K562 (cell line): ENCODE results near the gene HRCT1. TPM values are rescaled to one million over a fixed set of nuclear protein-coding genes. Genes with fewer than 3 reads are reported as not detected.
A peak's percentile ranks its signal among the peaks of the same experiment; 100 is the strongest.

Experiments
- ATAC-seq: fragments of 200-7000 bp; cut with Tn5 transposase; 3 replicates; pipeline ENCODE4 v1.9.1; 2020; ENCODE audit warnings: moderate library complexity
- BruUV-seq: library from RNA; stranded (reverse); fragments of 400-500 nt; replicated peaks from 2 replicates; lab custom pipeline; 2021; lab: Mats Ljungman, UMichigan
- CTCF ChIA-PET: fragments of 300-600 bp; formaldehyde crosslinking; extraction: SDS; loops from one replicate; lab custom pipeline; 2021; ENCODE audit warnings: low intra/inter-chr PET ratio; lab: Yijun Ruan, JAX
- POLR2A ChIA-PET: fragments of 300-600, 350-650 bp; sonication (Branson Sonifier 250); formaldehyde crosslinking; extraction: SDS; loops from one replicate; lab custom pipeline; 2021; ENCODE audit warnings: antibody characterized with exemption, inconsistent platforms; lab: Yijun Ruan, JAX
- DNase-seq, 4 experiments: peaks; one replicate each; pipeline versions ENCODE4 v3.0.0 to v3.0.0-alpha.2; 2011 to 2018; ENCODE audit warnings: low spot score in 3 of 4, mixed read lengths in 3 of 4; ENCODE audit errors: extremely low read depth in 1 of 4
- FAIRE-seq: peaks from 2 replicates; lab custom pipeline; 2011; peaks lifted over from hg19 to GRCh38; lab: Jason Lieb, UNC
- H2AFZ ChIP-seq: 2 replicates; pipeline ENCODE4 v1.6.0; 2011; ENCODE audit warnings: low read depth, low read length, control low read depth, inconsistent platforms
- H3K27ac ChIP-seq: fragments of 200-600 bp; 3 replicates; pipeline ENCODE4 v1.8.0; 2011; ENCODE audit warnings: low read depth, mild to moderate bottlenecking, control low read depth, inconsistent platforms, low read length, moderate library complexity, mixed read lengths; ENCODE audit errors: extremely low read depth
- H3K27me3 ChIP-seq, 2 experiments: fragments of 300-600 bp in 1 of 2; 2 replicates in 1 of 2; 3 replicates in 1 of 2; pipeline versions ENCODE4 v1.6.0 to v1.8.0; 2011; ENCODE audit warnings: inconsistent platforms in 2 of 2, low read length in 2 of 2, mild to moderate bottlenecking in 1 of 2, mixed read lengths in 1 of 2, moderate library complexity in 1 of 2; ENCODE audit not compliant: control insufficient read depth in 2 of 2, insufficient read depth in 2 of 2
- H3K36me3 ChIP-seq: fragments of 300-600 bp; 3 replicates; pipeline ENCODE4 v1.8.0; 2011; ENCODE audit warnings: mild to moderate bottlenecking, low read length, inconsistent platforms; ENCODE audit not compliant: control insufficient read depth, insufficient read depth
- H3K4me1 ChIP-seq, 2 experiments: fragments of 200-600 bp in 1 of 2; replicated peaks in 1 of 2; 2 replicates in 1 of 2; 3 replicates in 1 of 2; pipeline versions ENCODE4 v1.5.1 to v1.8.0; 2011; ENCODE audit warnings: inconsistent platforms in 2 of 2, low read length in 2 of 2, mild to moderate bottlenecking in 1 of 2, mixed read lengths in 1 of 2, moderate library complexity in 1 of 2; ENCODE audit not compliant: control insufficient read depth in 2 of 2, insufficient read depth in 2 of 2
- H3K4me2 ChIP-seq: 2 replicates; pipeline ENCODE4 v1.6.1; 2011; ENCODE audit warnings: low read length, control low read depth, inconsistent platforms, mixed read lengths; ENCODE audit not compliant: insufficient read depth
- H3K4me3 ChIP-seq: fragments of 200-600 bp; sonication (generic), shearing (Covaris generic); 2 replicates; pipeline ENCODE4 v1.5.1; 2016; ENCODE audit warnings: control low read depth, inconsistent platforms
- H3K79me2 ChIP-seq: fragments of 200-600 bp; 3 replicates; pipeline ENCODE4 v1.8.0; 2011; ENCODE audit warnings: low read length, inconsistent platforms; ENCODE audit not compliant: control insufficient read depth, insufficient read depth
- H3K9ac ChIP-seq, 2 experiments: 2 replicates each; pipeline versions ENCODE4 v1.6.0 to v1.6.1; 2011; ENCODE audit warnings: low read depth in 2 of 2, low read length in 2 of 2, control low read depth in 1 of 2, inconsistent platforms in 1 of 2, mild to moderate bottlenecking in 1 of 2, mixed read lengths in 1 of 2; ENCODE audit not compliant: insufficient read depth in 1 of 2
- H3K9me1 ChIP-seq: one replicate; pipeline ENCODE4 v1.6.0; 2011; ENCODE audit warnings: inconsistent platforms, mild to moderate bottlenecking, low read length, moderate library complexity; ENCODE audit not compliant: control insufficient read depth, insufficient read depth
- H3K9me3 ChIP-seq: replicated peaks from 2 replicates; pipeline ENCODE4 v1.5.1; 2011; ENCODE audit warnings: low read depth, low read length, inconsistent platforms; ENCODE audit not compliant: control insufficient read depth, insufficient read depth
- H4K20me1 ChIP-seq: replicated peaks from 2 replicates; pipeline ENCODE4 v1.6.1; 2011; ENCODE audit warnings: low read length, inconsistent platforms, mixed read lengths; ENCODE audit not compliant: control insufficient read depth, insufficient read depth
- ARID1B ChIP-seq: fragments of 450-650 bp; IDR thresholded peaks from 2 replicates; pipeline ENCODE4 v1.6.1; 2016; ENCODE audit warnings: antibody characterized with exemption, mild to moderate bottlenecking, inconsistent platforms
- CEBPB ChIP-seq: fragments of 450-650 bp; IDR thresholded peaks from 2 replicates; pipeline ENCODE4 v1.6.1; 2016; ENCODE audit warnings: missing genetic modification characterization, missing compliant biosample characterization
- CEBPZ ChIP-seq: fragments of 150-350 bp; IDR thresholded peaks from 2 replicates; pipeline ENCODE4 v1.6.1; 2014; ENCODE audit warnings: low read depth, mild to moderate bottlenecking, low read length, borderline replicate concordance
- DPF2 ChIP-seq: fragments of 450-650 bp; IDR thresholded peaks from 2 replicates; pipeline ENCODE4 v1.6.1; 2016
- FOSL1 ChIP-seq: fragments of 200-800 bp; sonication (Bioruptor generic); conservative IDR thresholded peaks from 2 replicates; pipeline ENCODE4 v1.6.1; 2016; ENCODE audit warnings: missing genetic modification characterization, missing compliant biosample characterization
- HNRNPLL ChIP-seq: fragments of 200-400 bp; formaldehyde crosslinking; IDR thresholded peaks from 2 replicates; pipeline ENCODE4 v1.6.1; 2017; ENCODE audit warnings: low read length, low read depth, mild to moderate bottlenecking; ENCODE audit not compliant: poor library complexity, severe bottlenecking
- IRF2 ChIP-seq: sonication (generic); formaldehyde crosslinking; IDR thresholded peaks from 2 replicates; pipeline ENCODE4 v1.8.1; 2022; ENCODE audit warnings: mild to moderate bottlenecking, missing genetic modification reagents
- MEIS2 ChIP-seq: fragments of 450-650 bp; IDR thresholded peaks from 2 replicates; pipeline ENCODE4 v1.6.1; 2014; ENCODE audit warnings: mild to moderate bottlenecking; ENCODE audit not compliant: partially characterized antibody
- NEUROD1 ChIP-seq: fragments of 150-350 bp; IDR thresholded peaks from 2 replicates; pipeline ENCODE4 v1.6.1; 2014; ENCODE audit warnings: borderline replicate concordance, low read length, low read depth; ENCODE audit not compliant: partially characterized antibody
- PKNOX1 ChIP-seq: fragments of 450-650 bp; IDR thresholded peaks from 2 replicates; pipeline ENCODE4 v1.6.1; 2016
- SIRT6 ChIP-seq: IDR thresholded peaks from one replicate; pipeline ENCODE4 v1.6.1; 2012; ENCODE audit warnings: low read depth, mild to moderate bottlenecking, control low read depth, inconsistent platforms, low read length, moderate library complexity
- SMARCE1 ChIP-seq: fragments of 450-650 bp; IDR thresholded peaks from 2 replicates; pipeline ENCODE4 v1.7.1; 2016; ENCODE audit warnings: mild to moderate bottlenecking
- SOX6 ChIP-seq: fragments of 450-650 bp; IDR thresholded peaks from 2 replicates; pipeline ENCODE4 v1.6.1; 2014; ENCODE audit warnings: mild to moderate bottlenecking
- SPI1 ChIP-seq: IDR thresholded peaks from 2 replicates; pipeline ENCODE4 v1.6.1; 2011; ENCODE audit warnings: low read depth, low read length, control low read depth, borderline replicate concordance
- TEAD4 ChIP-seq, 2 experiments: sonication (generic) in 1 of 2; formaldehyde crosslinking in 1 of 2; IDR thresholded peaks; 2 replicates each; pipeline versions ENCODE4 v1.6.1 to v1.8.0; 2012 to 2022; ENCODE audit warnings: borderline replicate concordance in 1 of 2, inconsistent platforms in 1 of 2, low read length in 1 of 2, mild to moderate bottlenecking in 1 of 2, missing genetic modification reagents in 1 of 2
- ZNF766 ChIP-seq: fragments of 200-800 bp; sonication (Bioruptor generic); conservative IDR thresholded peaks from 2 replicates; pipeline ENCODE4 v1.6.1; 2016; ENCODE audit warnings: missing genetic modification characterization, missing compliant biosample characterization
- WGBS: fragments of 100-300 bp; shearing (Covaris generic); methylation state at CpG from one replicate; pipeline ENCODE4 v1.1.6; 2016; ENCODE audit warnings: low coverage, mixed read lengths; ENCODE audit not compliant: insufficient coverage; ENCODE audit errors: missing lambda C conversion rate; 5-methylcytosine and 5-hydroxymethylcytosine counted together
- in situ Hi-C: fragments of 300-500 bp; cut with MboI; formaldehyde crosslinking; loops from 4 replicates; pipeline ENCODE4 v1.15.0; 2018; ENCODE audit warnings: inconsistent platforms, mixed read lengths
- intact Hi-C: fragments of 100-400 bp; cut with micrococcal nuclease; formaldehyde crosslinking; loops from 2 replicates; pipeline ENCODE4 v1.14.2; 2022
- polyA plus RNA-seq, 8 experiments: library from polyadenylated mRNA; depleted of rRNA in 4 of 8; stranded (reverse) in 5 of 8; unstranded in 3 of 8; fragments of >200 nt; fragmentation: Nextera tagmentation in 2 of 8; fragmentation: Illumina TruSeq in 1 of 8; extraction: Ambion mirVana in 2 of 8; extraction: Trizol in 1 of 8; gene quantifications; 2 replicates each; pipeline versions ENCODE4 v1.2.1 to v1.2.3, GENCODE V29; 2011 to 2014; ENCODE audit warnings: inconsistent platforms in 1 of 8, missing spikeins in 1 of 8
- total RNA-seq, 7 experiments: library from RNA; depleted of rRNA in 6 of 7; stranded (reverse); fragments of >200 nt in 6 of 7; fragmentation: Illumina TruSeq in 2 of 7; extraction: Trizol in 2 of 7; gene quantifications; 2 replicates each; pipeline versions ENCODE4 v1.2.1 to v1.2.3, GENCODE V29; 2011 to 2021; ENCODE audit warnings: low replicate concordance in 1 of 7

HRCT1 gene
- total and polyA plus RNA-seq, 9 of the 15 experiments (the other 6 are each of a cell fraction or from before 2014, with no cell fraction given) = 0.40 TPM; not detected in 8

- in situ Hi-C loops = no loop called here
- no TSS peak for BruUV-seq
- FAIRE-seq (no peak), DNase-seq (no peak)
- no peak overlapping the region for H3K27ac ChIP-seq
- 17% methylated on average over 2 of the region's 2 CpGs for WGBS
- 0 out of 2 replicates have a peak, but pooled peaks have one; percentile 12 for TF ChIP-seq DPF2
- TF ChIP-seq IRF2 (CRISPR knock-in tag) = no peak
- peak; percentile 49 for TF ChIP-seq ARID1B
- TF ChIP-seq TEAD4 (IDR thresholded peaks at IDR 0.05; ENCODE audit: low read length) = 0 out of 2 replicates have a peak, but pooled peaks have one; percentile 14
- no peak for TF ChIP-seq TEAD4 (CRISPR knock-in tag; IDR thresholded peaks at IDR 0.05; ENCODE audit: borderline replicate concordance)
- peak; percentile 78; the same call in 1 of the 2 replicates for TF ChIP-seq SPI1
- TF ChIP-seq CEBPB (tag) = no peak
- TF ChIP-seq PKNOX1 = 0 out of 2 replicates have a peak, but pooled peaks have one; percentile 8
- TF ChIP-seq HNRNPLL = no peak
- peak; percentile 38 for TF ChIP-seq MEIS2
- no peak for TF ChIP-seq NEUROD1
- TF ChIP-seq SIRT6 = no peak
- TF ChIP-seq SOX6 = peak; percentile 29; the same call in 1 of the 2 replicates
- TF ChIP-seq SMARCE1 = peak; percentile 64; the same call in 1 of the 2 replicates
- TF ChIP-seq FOSL1 = peak; percentile 62
- TF ChIP-seq CEBPZ = no peak
- TF ChIP-seq ZNF766 (CRISPR knock-in tag) = 0 out of 2 replicates have a peak, but pooled peaks have one; percentile 29
- TF ChIP-seq, all 486 proteins: peak for 10
- Histone ChIP-seq H3K9ac (no peak overlapping the region), H3K27me3 (no peaks in the 10 kb centered on the region), H3K79me2 (no peaks in the 10 kb centered on the region), H3K4me1 (no peaks in the 10 kb centered on the region; a peak in 1 of 5 replicates), H3K4me2 (no peak overlapping the region), H3K4me3 (no peak overlapping the region), H2AFZ (peak overlapping the region; percentile 19; the same call in 1 of the 2 replicates), H4K20me1 (no peaks in the 10 kb centered on the region), H3K9me1 (no peaks in the 10 kb centered on the region), H3K36me3 (no peaks in the 10 kb centered on the region), H3K9me3 (no peaks in the 10 kb centered on the region)
- intact Hi-C loops = no loop called here
- ATAC-seq = no peak
- ChIA-PET CTCF (no interaction called here), POLR2A (interaction anchor here (0.6 to 1.0 kb wide), 2 partner anchors 8 to 14 kb away, joined by 3 to 4 read pairs; no protein-coding TSS in a partner anchor)
Observed at GRCh38 chr9:35937227-35937626, 31.2 kb downstream of the HRCT1 start.
